Esophagus squamous epithelium (tissue), 5 donors: Measurements from ENCODE around the gene EHMT1. TPM values are rescaled to one million over a fixed set of nuclear protein-coding genes. Genes with fewer than 3 reads are reported as not detected.

ENCODE experiments used
- DNase-seq: peaks from one replicate; lab custom pipeline; 2025; lab: John Stamatoyannopoulos, UW
- H3K27ac ChIP-seq, 4 donors: fragments of 200-600 bp; sonication (generic); one replicate each; pipeline ENCODE4 v1.5.1; 2016 to 2019; ENCODE audit warnings: mild to moderate bottlenecking in 1 of 4
- H3K27me3 ChIP-seq, 4 donors: fragments of 200-600 bp; sonication (generic); 1 replicate in 3 of 4; 2 replicates in 1 of 4; pipeline versions ENCODE4 v1.5.1 to v1.6.0; 2017 to 2021; ENCODE audit warnings: antibody characterized with exemption in 1 of 4
- H3K36me3 ChIP-seq, 3 donors: fragments of 200-600 bp; sonication (generic); one replicate each; pipeline ENCODE4 v1.5.1; 2016 to 2019
- H3K4me1 ChIP-seq, 3 donors: fragments of 200-600 bp; sonication (generic); one replicate each; pipeline ENCODE4 v1.5.1; 2017 to 2019
- H3K4me3 ChIP-seq, 4 donors: fragments of 200-600 bp; sonication (generic); 1 replicate in 3 of 4; 2 replicates in 1 of 4; pipeline ENCODE4 v1.5.1; 2016 to 2019; ENCODE audit warnings: mild to moderate bottlenecking in 2 of 4, moderate library complexity in 1 of 4
- H3K9me3 ChIP-seq, 3 donors: fragments of 200-600 bp; sonication (generic); one replicate each; pipeline ENCODE4 v1.5.1; 2016 to 2019
- CTCF ChIP-seq, 6 experiments: fragments of 450-650 bp in 4 of 6; fragments of 200-600 bp in 2 of 6; sonication (generic) in 2 of 6; IDR thresholded peaks; one replicate each; pipeline ENCODE4 v1.5.1; 2016 to 2019; ENCODE audit warnings: antibody characterized with exemption in 6 of 6, mild to moderate bottlenecking in 4 of 6, moderate library complexity in 4 of 6
- POLR2A ChIP-seq, 4 donors: fragments of 450-650 bp; IDR thresholded peaks; one replicate each; pipeline ENCODE4 v1.6.1; 2017; ENCODE audit warnings: antibody characterized with exemption in 4 of 4, mild to moderate bottlenecking in 4 of 4, moderate library complexity in 3 of 4
- WGBS, 2 donors: methylation state at CpG; one replicate each; pipeline ENCODE4 v1.1.5; 2018; 5-methylcytosine and 5-hydroxymethylcytosine counted together
- intact Hi-C: fragments of 100-400 bp; cut with DNase I; formaldehyde crosslinking; loops from one replicate; pipeline ENCODE4 v1.15.0; 2022
- total RNA-seq, 4 donors: library from RNA; depleted of rRNA; stranded (reverse); fragments of >200 nt; gene quantifications; one replicate each; pipeline ENCODE4 v1.1.0, GENCODE V29; 2016
- donor health status: DM: yes; HTN: yes; CAD: no.

The EHMT1 gene
- total RNA-seq, 4 donors from 2014 or later, result 42.8 to 87.0 (median 65.0) TPM

- H3K4me1 ChIP-seq, result peaks cover 0 to 20% (median 6%) of the 10 kb centered on the region in 3 donors
- H3K36me3 ChIP-seq, result peaks cover 28 to 95% (median 29%) of the 10 kb centered on the region in 3 donors
- no peaks in the 10 kb centered on the region for H3K9me3 ChIP-seq
- intact Hi-C loops, result no loop called here
- 72 to 76% methylated on average over 6 to 9 of the region's 30 CpGs for WGBS, 2 donors
- no peak overlapping the region for H3K4me3 ChIP-seq
- H3K27me3 ChIP-seq, result no peaks in the 10 kb centered on the region
- no peak overlapping the region for H3K27ac ChIP-seq
- TF ChIP-seq POLR2A (IDR thresholded peaks at IDR 0.05) (no peak), CTCF (IDR thresholded peaks at IDR 0.05) (no peak)
- no peak for DNase-seq
These were observed 192.6 kb downstream of the EHMT1 start for GRCh38 chr9:137811283-137811870.

- TF ChIP-seq CTCF (IDR thresholded peaks at IDR 0.05), result no peak
- TF ChIP-seq POLR2A (IDR thresholded peaks at IDR 0.05), result no peak
- H3K36me3 ChIP-seq, result peaks cover 38 to 98% (median 40%) of the 10 kb centered on the region in 3 donors
- no peak for DNase-seq
- WGBS, 2 donors, result 87 to 88% methylated on average over 8 to 9 of the region's 9 CpGs
- no peak overlapping the region for H3K27ac ChIP-seq
- H3K4me3 ChIP-seq, result no peak overlapping the region
- no peaks in the 10 kb centered on the region for H3K9me3 ChIP-seq
- H3K27me3 ChIP-seq, result no peaks in the 10 kb centered on the region
- intact Hi-C loops, result no loop called here
- peaks cover 0 to 20% (median 6%) of the 10 kb centered on the region in 3 donors for H3K4me1 ChIP-seq
These were observed 193.7 kb downstream of the EHMT1 start for GRCh38 chr9:137812356-137813023.

GRCh38 chr9:137813167-137813566 lies 194.4 kb downstream of the EHMT1 start:
- TF ChIP-seq CTCF (IDR thresholded peaks at IDR 0.05) (no peak), POLR2A (IDR thresholded peaks at IDR 0.05) (no peak)
- H3K4me3 ChIP-seq, result no peak overlapping the region
- WGBS, 2 donors, result 91 to 92% methylated on average over 2 to 6 of the region's 19 CpGs
- H3K9me3 ChIP-seq, result no peaks in the 10 kb centered on the region
- no peak for DNase-seq
- H3K27me3 ChIP-seq, result no peaks in the 10 kb centered on the region
- H3K36me3 ChIP-seq, result peaks cover 44 to 100% (median 46%) of the 10 kb centered on the region in 3 donors
- no peak overlapping the region for H3K27ac ChIP-seq
- peaks cover 0 to 20% (median 6%) of the 10 kb centered on the region in 3 donors for H3K4me1 ChIP-seq
- intact Hi-C loops, result no loop called here

GRCh38 chr9:137813651-137814415 lies 195.0 kb downstream of the EHMT1 start:
- peaks cover 46 to 97% (median 48%) of the 10 kb centered on the region in 3 donors for H3K36me3 ChIP-seq
- no peak overlapping the region for H3K4me3 ChIP-seq
- H3K9me3 ChIP-seq, result no peaks in the 10 kb centered on the region
- TF ChIP-seq CTCF (IDR thresholded peaks at IDR 0.05) (no peak), POLR2A (IDR thresholded peaks at IDR 0.05) (no peak)
- DNase-seq, result no peak
- 55 to 74% methylated on average over 4 to 17 of the region's 26 CpGs for WGBS, 2 donors
- H3K27me3 ChIP-seq, result no peaks in the 10 kb centered on the region
- intact Hi-C loops, result no loop called here
- peak overlapping the region in 1 of 4 donors; percentile 46 for H3K27ac ChIP-seq
- H3K4me1 ChIP-seq, result peaks cover 0 to 20% (median 6%) of the 10 kb centered on the region in 3 donors
